Measurements from ENCODE around the gene DSC2. TPM values are rescaled to one million over a fixed set of nuclear protein-coding genes. Genes with fewer than 3 reads are reported as not detected.

Gene DSC2
- total RNA-seq, 2 donors from 2014 or later = 58.4 to 72.4 TPM

DNA sequence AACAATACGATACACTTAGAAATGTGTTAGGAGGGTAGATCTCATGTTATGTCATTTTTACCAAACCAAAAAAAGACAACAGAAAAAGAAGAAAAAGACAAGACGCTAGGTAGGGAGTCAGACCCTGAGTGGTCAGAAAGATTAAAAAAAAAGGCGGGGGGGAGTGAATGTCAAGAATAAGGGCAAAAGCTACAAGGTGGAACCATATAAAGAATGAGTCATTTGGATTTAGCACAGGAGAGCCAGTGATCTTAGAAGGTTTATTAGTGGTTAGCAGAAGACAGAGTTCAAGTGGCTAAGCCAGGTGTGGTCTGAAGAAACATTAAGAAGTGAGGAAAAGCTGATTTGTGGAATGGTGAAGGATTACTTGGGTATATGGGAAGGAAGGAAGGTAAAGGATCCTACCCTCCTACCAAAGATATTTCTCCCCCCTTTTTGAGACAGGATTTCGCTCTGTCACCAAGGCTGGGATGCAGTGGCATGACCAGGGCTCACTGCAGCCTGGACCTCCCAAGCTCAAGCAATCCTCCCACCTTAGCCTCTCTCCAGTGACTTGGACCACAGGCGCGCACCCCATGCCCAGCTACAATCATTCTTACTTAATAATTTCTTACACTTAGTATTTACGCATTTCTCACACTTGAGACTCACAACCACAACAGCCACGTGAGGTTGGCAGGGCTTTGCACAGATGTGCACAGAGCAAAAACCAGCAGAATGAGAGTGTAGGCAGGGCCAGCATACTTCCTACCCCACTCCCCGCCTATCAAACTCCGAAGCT is 2.6 kb downstream of the DSC2 start:
- 70 to 82% methylated on average over 5 to 10 of the region's 10 CpGs for WGBS, 2 experiments (ENCODE audit: insufficient coverage in 1 of 2, insufficient read length in 1 of 2)
- Mint-ChIP-seq H3K4me3 (peak overlapping the region; percentile 94), H3K36me3 (ENCODE audit: low read depth) (peaks cover 3% of the 10 kb centered on the region), H3K27ac (no peak overlapping the region), H3K9me3 (no peaks in the 10 kb centered on the region), H3K4me1 (peaks cover 50% of the 10 kb centered on the region), H3K27me3 (ENCODE audit: insufficient read depth) (no peaks in the 10 kb centered on the region)
- peak overlapping the region; percentile 84 for H3K9ac ChIP-seq (ENCODE audit: extremely low read depth, low read length, poor library complexity, severe bottlenecking)
- no peak overlapping the region for H3K27ac ChIP-seq (ENCODE audit: low read depth, low read length)
- TF ChIP-seq, protein P1, sequence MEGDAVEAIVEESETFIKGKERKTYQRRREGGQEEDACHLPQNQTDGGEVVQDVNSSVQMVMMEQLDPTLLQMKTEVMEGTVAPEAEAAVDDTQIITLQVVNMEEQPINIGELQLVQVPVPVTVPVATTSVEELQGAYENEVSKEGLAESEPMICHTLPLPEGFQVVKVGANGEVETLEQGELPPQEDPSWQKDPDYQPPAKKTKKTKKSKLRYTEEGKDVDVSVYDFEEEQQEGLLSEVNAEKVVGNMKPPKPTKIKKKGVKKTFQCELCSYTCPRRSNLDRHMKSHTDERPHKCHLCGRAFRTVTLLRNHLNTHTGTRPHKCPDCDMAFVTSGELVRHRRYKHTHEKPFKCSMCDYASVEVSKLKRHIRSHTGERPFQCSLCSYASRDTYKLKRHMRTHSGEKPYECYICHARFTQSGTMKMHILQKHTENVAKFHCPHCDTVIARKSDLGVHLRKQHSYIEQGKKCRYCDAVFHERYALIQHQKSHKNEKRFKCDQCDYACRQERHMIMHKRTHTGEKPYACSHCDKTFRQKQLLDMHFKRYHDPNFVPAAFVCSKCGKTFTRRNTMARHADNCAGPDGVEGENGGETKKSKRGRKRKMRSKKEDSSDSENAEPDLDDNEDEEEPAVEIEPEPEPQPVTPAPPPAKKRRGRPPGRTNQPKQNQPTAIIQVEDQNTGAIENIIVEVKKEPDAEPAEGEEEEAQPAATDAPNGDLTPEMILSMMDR (conservative IDR thresholded peaks at IDR 0.05) = no peak
- no peaks in the 10 kb centered on the region for H3K9me3 ChIP-seq (ENCODE audit: control insufficient read depth, low read length)
- peak overlapping the region; percentile 92 for H3K4me3 ChIP-seq (ENCODE audit: low read length)
- no peaks in the 10 kb centered on the region for H3K36me3 ChIP-seq (ENCODE audit: control insufficient read depth, insufficient read depth, low read length)
- no peaks in the 10 kb centered on the region for H3K27me3 ChIP-seq (ENCODE audit: control insufficient read depth, insufficient read depth, low read length, poor library complexity, severe bottlenecking)
- DNase-seq = no peak
- H3K4me1 ChIP-seq (ENCODE audit: control insufficient read depth, insufficient read depth, low read length) = no peaks in the 10 kb centered on the region

DNA sequence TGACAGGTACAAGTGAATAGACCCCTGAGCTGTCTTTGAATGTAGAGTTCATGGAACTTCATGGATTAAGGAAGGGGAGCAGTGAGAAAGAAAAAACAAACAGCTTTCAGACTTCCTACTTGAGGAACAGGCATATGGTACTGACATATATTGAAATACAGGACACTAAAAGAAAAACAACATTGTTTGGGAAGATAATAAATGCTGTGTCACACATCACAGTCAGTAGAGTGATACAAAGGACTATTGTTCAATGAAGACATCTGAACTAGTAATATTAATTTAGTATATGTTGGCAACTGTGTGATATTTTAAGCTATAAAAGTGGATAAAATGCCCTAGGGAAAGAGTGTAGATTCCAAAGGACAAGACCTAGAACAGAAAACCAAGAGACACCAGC is 3.3 kb downstream of the DSC2 start:
- peaks cover 3% of the 10 kb centered on the region for H3K36me3 Mint-ChIP-seq (ENCODE audit: low read depth)
- no peaks in the 10 kb centered on the region for H3K27me3 Mint-ChIP-seq (ENCODE audit: insufficient read depth)
- H3K27ac Mint-ChIP-seq = no peak overlapping the region
- no peak overlapping the region for H3K4me3 ChIP-seq (ENCODE audit: low read length)
- no peak overlapping the region for H3K27ac ChIP-seq (ENCODE audit: low read depth, low read length)
- no peaks in the 10 kb centered on the region for H3K9me3 ChIP-seq (ENCODE audit: control insufficient read depth, low read length)
- DNase-seq = no peak
- no peaks in the 10 kb centered on the region for H3K9me3 Mint-ChIP-seq
- H3K4me1 Mint-ChIP-seq = peaks cover 50% of the 10 kb centered on the region
- no peak overlapping the region for H3K9ac ChIP-seq (ENCODE audit: extremely low read depth, low read length, poor library complexity, severe bottlenecking)
- TF ChIP-seq, protein P1 (conservative IDR thresholded peaks at IDR 0.05) = no peak
- no peaks in the 10 kb centered on the region for H3K27me3 ChIP-seq (ENCODE audit: control insufficient read depth, insufficient read depth, low read length, poor library complexity, severe bottlenecking)
- H3K4me1 ChIP-seq (ENCODE audit: control insufficient read depth, insufficient read depth, low read length) = no peaks in the 10 kb centered on the region
- H3K36me3 ChIP-seq (ENCODE audit: control insufficient read depth, insufficient read depth, low read length) = no peaks in the 10 kb centered on the region
- H3K4me3 Mint-ChIP-seq = no peak overlapping the region

DNA sequence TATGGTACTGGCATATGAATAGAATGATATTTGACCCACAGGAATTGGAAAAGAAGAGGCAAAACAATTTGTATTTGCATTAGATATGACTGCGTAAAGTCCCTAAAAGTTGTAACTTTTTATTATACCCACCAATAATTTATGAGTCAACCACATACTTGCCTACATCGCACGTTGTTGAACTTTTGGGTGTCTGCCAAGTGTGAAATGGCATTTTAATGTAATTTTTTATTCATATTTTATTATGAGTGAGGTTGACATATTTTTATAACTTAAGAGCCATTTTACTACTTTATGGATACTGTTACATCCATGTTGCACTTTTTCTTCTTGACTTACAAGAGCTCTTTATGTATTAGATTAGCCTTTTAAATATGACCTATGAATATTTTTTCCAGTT is 4.6 kb downstream of the DSC2 start:
- WGBS, 2 experiments (ENCODE audit: insufficient coverage in 1 of 2, insufficient read length in 1 of 2) = 90% methylated on average over 3 of the region's 3 CpGs; no CpG with 5 or more reads in 1 of the 2 experiments
- Histone ChIP-seq H3K9ac (ENCODE audit: extremely low read depth, low read length, poor library complexity, severe bottlenecking) (no peak overlapping the region), H3K36me3 (ENCODE audit: control insufficient read depth, insufficient read depth, low read length) (peaks cover 8% of the 10 kb centered on the region), H3K9me3 (ENCODE audit: control insufficient read depth, low read length) (peaks cover 5% of the 10 kb centered on the region), H3K4me3 (ENCODE audit: low read length) (no peak overlapping the region), H3K27ac (ENCODE audit: low read depth, low read length) (no peak overlapping the region), H3K4me1 (ENCODE audit: control insufficient read depth, insufficient read depth, low read length) (no peaks in the 10 kb centered on the region), H3K27me3 (ENCODE audit: control insufficient read depth, insufficient read depth, low read length, poor library complexity, severe bottlenecking) (no peaks in the 10 kb centered on the region)
- Mint-ChIP-seq H3K9me3 (no peaks in the 10 kb centered on the region), H3K36me3 (ENCODE audit: low read depth) (peaks cover 10% of the 10 kb centered on the region), H3K27ac (no peak overlapping the region), H3K27me3 (ENCODE audit: insufficient read depth) (no peaks in the 10 kb centered on the region), H3K4me3 (no peak overlapping the region), H3K4me1 (peaks cover 43% of the 10 kb centered on the region)
- TF ChIP-seq, protein P1 (conservative IDR thresholded peaks at IDR 0.05) = no peak
- DNase-seq = no peak

Measured in endodermal cell (in vitro differentiated cells).